Activated gamma-delta T cell treated with Interleukin-2 at 50 U/mL for 16 hours (primary cell): Measurements from ENCODE around the gene PRKAR2A.
A peak's percentile ranks its signal among the peaks of the same experiment; 100 is the strongest.
"Not testable (repeated sequence)": the region's sequence is repeated elsewhere in the genome, so short reads cannot be mapped to it uniquely, and the experiment has no call there.

Experiments used
- DNase-seq: peaks from one replicate; pipeline ENCODE4 v3.0.0-alpha.2; 2020

The PRKAR2A gene

GRCh38 chr3:48723725-48724124 is 123.9 kb downstream of the PRKAR2A start:
- no peak for DNase-seq

GRCh38 chr3:48723293-48723692 is 124.4 kb downstream of the PRKAR2A start:
- not testable (repeated sequence) for DNase-seq

GRCh38 chr3:48716982-48717746 is 130.5 kb downstream of the PRKAR2A start, which contains the start of gene IP6K2:
Gene IP6K2 (minus strand): TSS chr3:48717221. CDS start chr3:48695291, 21,930 bp downstream.
- peak; percentile 99 for DNase-seq

GRCh38 chr3:48716508-48716981 is 131.1 kb downstream of the PRKAR2A start:
- DNase-seq, result peak; percentile 7

GRCh38 chr3:48715174-48715800 is 132.4 kb downstream of the PRKAR2A start:
- DNase-seq, result no peak

GRCh38 chr3:48711727-48712126 is 135.9 kb downstream of the PRKAR2A start:
- DNase-seq, result no peak

- no peak for DNase-seq
Observed at GRCh38 chr3:48709051-48709461, 138.6 kb downstream of the PRKAR2A start.

- DNase-seq, result no peak
Observed at GRCh38 chr3:48708481-48708889, 139.2 kb downstream of the PRKAR2A start.

- DNase-seq, result no peak
Observed at GRCh38 chr3:48707157-48707556, 140.5 kb downstream of the PRKAR2A start.

- DNase-seq, result no peak
Observed at GRCh38 chr3:48702320-48702920, 145.3 kb downstream of the PRKAR2A start.

GRCh38 chr3:48700731-48701405 is 146.8 kb downstream of the PRKAR2A start:
- DNase-seq, result no peak

GRCh38 chr3:48698891-48699290 is 148.8 kb downstream of the PRKAR2A start:
- DNase-seq, result no peak

- DNase-seq, result no peak
Observed at GRCh38 chr3:48697952-48698351, 149.7 kb downstream of the PRKAR2A start.

GRCh38 chr3:48696601-48697000 is 151.1 kb downstream of the PRKAR2A start:
- no peak for DNase-seq
